IMR-90 (cell line): ENCODE data around the gene FOXS1. TPM values are rescaled to one million over a fixed set of nuclear protein-coding genes. Genes with fewer than 3 reads are reported as not detected.

Experiments used
- ATAC-seq: fragments of 200-7000 bp; cut with Tn5 transposase; 2 replicates; pipeline ENCODE4 v1.9.1; 2020; ENCODE audit warnings: low read depth, mild to moderate bottlenecking, moderate library complexity
- BruUV-seq: library from RNA; stranded (reverse); fragments of 400-500 nt; replicated peaks from 2 replicates; lab custom pipeline; 2021; lab: Mats Ljungman, UMichigan
- CTCF ChIA-PET: fragments of 300-600 bp; formaldehyde crosslinking; extraction: SDS; loops from one replicate; lab custom pipeline; 2021; ENCODE audit warnings: antibody characterized with exemption; lab: Yijun Ruan, JAX
- POLR2A ChIA-PET: fragments of 300-600 bp; sonication (Branson Sonifier 250); formaldehyde crosslinking; loops from one replicate; lab custom pipeline; 2022; ENCODE audit warnings: antibody characterized with exemption; ENCODE audit not compliant: unreplicated experiment; lab: Charles Lee
- DNase-seq: peaks from one replicate; pipeline ENCODE4 v3.0.0; 2013
- H2AFZ ChIP-seq: replicated peaks from 2 replicates; pipeline ENCODE3; 2013; ENCODE audit warnings: low read length, mild to moderate bottlenecking; ENCODE audit not compliant: poor library complexity
- H2AK5ac ChIP-seq: 2 replicates; pipeline ENCODE4 v1.6.1; 2013; ENCODE audit warnings: low read depth, low read length, inconsistent platforms
- H2AK9ac ChIP-seq: replicated peaks from 2 replicates; pipeline ENCODE3; 2013; ENCODE audit warnings: mild to moderate bottlenecking, low read depth, low read length, moderate library complexity; ENCODE audit not compliant: poor library complexity
- H2BK120ac ChIP-seq: 2 replicates; pipeline ENCODE4 v1.6.1; 2013; ENCODE audit warnings: low read depth, low read length, inconsistent platforms
- H2BK15ac ChIP-seq: 3 replicates; pipeline ENCODE4 v1.6.1; 2013; ENCODE audit warnings: low read depth, low read length, inconsistent platforms
- H2BK20ac ChIP-seq: 2 replicates; pipeline ENCODE4 v1.6.1; 2013; ENCODE audit warnings: low read depth, mild to moderate bottlenecking, inconsistent platforms, low read length, moderate library complexity
- H2BK5ac ChIP-seq: 2 replicates; pipeline ENCODE4 v1.6.1; 2013; ENCODE audit warnings: mild to moderate bottlenecking, low read depth, low read length, inconsistent platforms; ENCODE audit not compliant: poor library complexity, severe bottlenecking
- H3K14ac ChIP-seq: replicated peaks from 2 replicates; pipeline ENCODE4 v1.6.1; 2013; ENCODE audit warnings: low read depth, low read length, inconsistent platforms
- H3K18ac ChIP-seq: 2 replicates; pipeline ENCODE4 v1.6.1; 2013; ENCODE audit warnings: low read depth, low read length, control low read depth
- H3K23ac ChIP-seq: 2 replicates; pipeline ENCODE4 v1.6.1; 2013; ENCODE audit warnings: low read depth, low read length, inconsistent platforms
- H3K27ac ChIP-seq: 2 replicates; pipeline ENCODE4 v1.5.1; 2013; ENCODE audit warnings: mild to moderate bottlenecking, control low read depth, low read length; ENCODE audit not compliant: insufficient read depth
- H3K27me3 ChIP-seq: 2 replicates; pipeline ENCODE4 v1.6.1; 2013; ENCODE audit warnings: low read length; ENCODE audit not compliant: control insufficient read depth, insufficient read depth
- H3K36me3 ChIP-seq: 2 replicates; pipeline ENCODE4 v1.6.1; 2013; ENCODE audit warnings: low read length, mixed read lengths; ENCODE audit not compliant: control insufficient read depth, insufficient read depth
- H3K4ac ChIP-seq: 2 replicates; pipeline ENCODE4 v1.6.1; 2013; ENCODE audit warnings: low read depth, low read length, inconsistent platforms
- H3K4me1 ChIP-seq: 2 replicates; pipeline ENCODE4 v1.6.1; 2013; ENCODE audit warnings: low read length, mixed read lengths; ENCODE audit not compliant: control insufficient read depth, insufficient read depth
- H3K4me2 ChIP-seq: 2 replicates; pipeline ENCODE4 v1.6.1; 2013; ENCODE audit warnings: low read depth, mild to moderate bottlenecking, control low read depth, low read length, moderate library complexity
- H3K4me3 ChIP-seq: 2 replicates; pipeline ENCODE4 v1.5.1; 2013; ENCODE audit warnings: low read depth, mild to moderate bottlenecking, control low read depth, low read length, moderate library complexity; ENCODE audit not compliant: insufficient read depth
- H3K56ac ChIP-seq: 2 replicates; pipeline ENCODE4 v1.6.1; 2013; ENCODE audit warnings: low read length, inconsistent platforms; ENCODE audit not compliant: insufficient read depth; ENCODE audit errors: extremely low read depth
- H3K79me1 ChIP-seq, 2 experiments: 2 replicates each; pipeline ENCODE4 v1.6.1; 2013; ENCODE audit warnings: low read length in 2 of 2, inconsistent platforms in 1 of 2, low read depth in 1 of 2
- H3K9ac ChIP-seq: 2 replicates; pipeline ENCODE4 v1.6.1; 2013; ENCODE audit warnings: low read depth, low read length, control low read depth
- H3K9me1 ChIP-seq: 2 replicates; pipeline ENCODE4 v1.6.1; 2013; ENCODE audit warnings: low read length, inconsistent platforms; ENCODE audit not compliant: insufficient read depth
- H3K9me3 ChIP-seq: 2 replicates; pipeline ENCODE4 v1.6.1; 2013; ENCODE audit warnings: low read length; ENCODE audit not compliant: control insufficient read depth, insufficient read depth
- H4K20me1 ChIP-seq: 2 replicates; pipeline ENCODE4 v1.6.1; 2013; ENCODE audit warnings: low read length, inconsistent platforms; ENCODE audit not compliant: insufficient read depth
- H4K5ac ChIP-seq: 2 replicates; pipeline ENCODE4 v1.6.1; 2013; ENCODE audit warnings: mild to moderate bottlenecking, low read depth, low read length, control low read depth
- H4K8ac ChIP-seq, 2 experiments: 2 replicates each; pipeline ENCODE4 v1.6.1; 2013; ENCODE audit warnings: low read depth in 2 of 2, low read length in 2 of 2, control low read depth in 1 of 2, inconsistent platforms in 1 of 2
- H4K91ac ChIP-seq: 2 replicates; pipeline ENCODE4 v1.6.1; 2013; ENCODE audit warnings: low read depth, low read length, inconsistent platforms; ENCODE audit not compliant: insufficient read depth
- BHLHE40 ChIP-seq: fragments of 150-350 bp; IDR thresholded peaks from 2 replicates; pipeline ENCODE4 v1.6.1; 2016; ENCODE audit warnings: mild to moderate bottlenecking, low read depth, low read length
- CEBPB ChIP-seq: IDR thresholded peaks from 2 replicates; pipeline ENCODE4 v1.6.1; 2012; ENCODE audit warnings: low read depth, low read length, improper control_type of control experiment
- FOS ChIP-seq: fragments of 150-350 bp; IDR thresholded peaks from 2 replicates; pipeline ENCODE4 v1.6.1; 2016; ENCODE audit warnings: low read depth, low read length
- MXI1 ChIP-seq: IDR thresholded peaks from 2 replicates; pipeline ENCODE4 v1.6.1; 2012; ENCODE audit warnings: low read depth, mild to moderate bottlenecking, low read length, moderate library complexity, borderline replicate concordance
- RAD21 ChIP-seq: IDR thresholded peaks from 2 replicates; pipeline ENCODE4 v1.6.1; 2012; ENCODE audit warnings: low read length, improper control_type of control experiment
- WGBS, 2 experiments: methylation state at CpG; one replicate each; pipeline versions ENCODE4 v1.1.5 to v1.1.7; 2013; ENCODE audit warnings: missing lambda C conversion rate in 2 of 2; ENCODE audit not compliant: insufficient read length in 1 of 2; ENCODE audit errors: extremely low coverage in 2 of 2; 5-methylcytosine and 5-hydroxymethylcytosine counted together
- dilution Hi-C: fragments of 300-500 bp; cut with HindIII; formaldehyde crosslinking; loops from one replicate; pipeline ENCODE4 v1.14.3; 2018; ENCODE audit warnings: low sequenced_read_pairs; ENCODE audit not compliant: unreplicated experiment
- in situ Hi-C: fragments of 300-500 bp; cut with MboI; formaldehyde crosslinking; loops from 3 replicates; pipeline ENCODE4 v1.14.3; 2019; ENCODE audit warnings: low sequenced_read_pairs, inconsistent platforms, mixed read lengths
- intact Hi-C: fragments of 100-400 bp; cut with micrococcal nuclease; formaldehyde crosslinking; loops from 2 replicates; pipeline ENCODE4 v1.10.0; 2022
- polyA plus RNA-seq, 3 experiments: library from polyadenylated mRNA; depleted of rRNA; stranded (reverse); fragments of >200 nt; gene quantifications; 2 replicates each; pipeline ENCODE4 v1.2.3, GENCODE V29; 2012; ENCODE audit warnings: low replicate concordance in 1 of 3
- total RNA-seq: library from RNA; depleted of rRNA; stranded (reverse); fragments of >200 nt; gene quantifications from 2 replicates; pipeline ENCODE4 v1.2.3, GENCODE V29; 2012

Gene FOXS1
- total and polyA plus RNA-seq, 2 of the 4 experiments (the other 2 are of a cell fraction): not detected

DNA sequence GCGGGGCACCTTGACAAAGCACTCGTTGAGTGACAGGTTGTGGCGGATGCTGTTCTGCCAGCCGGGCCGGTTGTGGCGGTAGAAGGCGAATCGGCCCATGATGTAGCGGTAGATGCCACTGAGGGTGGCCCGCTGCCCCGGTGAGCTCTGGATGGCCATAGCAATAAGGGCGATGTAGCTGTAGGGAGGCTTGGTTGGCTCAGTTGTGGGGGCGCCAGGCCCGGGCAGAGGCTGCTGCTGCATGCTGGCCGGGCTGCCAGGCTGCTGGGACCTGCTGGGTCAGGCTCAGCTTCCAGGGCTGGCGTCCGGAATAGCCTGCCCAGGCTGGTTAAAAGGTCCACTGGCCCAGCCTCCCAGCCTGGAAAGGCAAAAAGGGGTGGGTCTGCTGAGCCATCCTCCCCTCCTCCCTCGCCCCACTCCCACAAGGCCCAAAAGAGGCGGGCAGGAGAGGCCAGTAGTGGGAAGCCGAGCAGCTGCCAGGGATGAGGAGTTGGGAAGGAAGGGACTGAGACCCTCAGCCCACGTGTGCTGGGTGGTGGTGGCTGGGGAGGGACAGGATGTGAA is at the start of gene FOXS1 (continued):
- TF ChIP-seq BHLHE40: no peak
- no peak for TF ChIP-seq RAD21

DNA sequence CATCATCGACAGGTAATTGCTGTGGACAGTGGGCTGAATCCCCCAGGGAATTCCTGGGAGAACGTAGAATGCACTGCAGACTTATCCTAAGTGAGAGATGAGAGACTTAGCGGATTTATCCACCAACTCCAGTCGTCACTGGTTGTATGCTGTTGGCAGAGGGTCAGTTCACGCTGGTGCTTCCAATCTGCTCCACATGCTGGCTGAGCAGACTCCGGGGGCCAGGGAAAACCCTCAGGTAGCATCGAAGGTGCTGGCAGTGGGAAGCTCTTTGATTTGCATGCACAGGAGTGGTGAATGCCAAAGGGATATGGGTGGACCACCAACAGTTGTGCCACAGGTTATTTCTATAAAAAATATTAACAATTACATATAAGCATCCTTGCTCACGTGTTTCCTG is 45.2 kb upstream of the FOXS1 start:
- no peak overlapping the region for H2AK5ac ChIP-seq
- H3K27ac ChIP-seq: no peak overlapping the region
- H2AK9ac ChIP-seq: no peak overlapping the region
- H3K18ac ChIP-seq: no peak overlapping the region
- H4K5ac ChIP-seq: no peak overlapping the region
- H3K4me2 ChIP-seq: no peak overlapping the region
- H4K91ac ChIP-seq: no peak overlapping the region
- H2BK15ac ChIP-seq: no peak overlapping the region
- in situ Hi-C loops (no loop called here), dilution Hi-C loops (no loop called here), intact Hi-C loops (no loop called here)
- no peak overlapping the region for H3K9ac ChIP-seq
- H3K56ac ChIP-seq: no peak overlapping the region
- BruUV-seq: no TSS peak
- H2BK120ac ChIP-seq: no peak overlapping the region
- no peak overlapping the region for H2BK20ac ChIP-seq
- H3K79me1 ChIP-seq: no peaks in the 10 kb centered on the region
- no CpG with 5 or more reads among the region's 8 CpGs for WGBS, 2 experiments
- TF ChIP-seq FOS (no peak), CEBPB (no peak), MXI1 (no peak), BHLHE40 (no peak)
- ChIA-PET POLR2A (no interaction called here), CTCF (no interaction called here)
- no peak overlapping the region for H3K4ac ChIP-seq
- no peaks in the 10 kb centered on the region for H3K4me1 ChIP-seq
- no peaks in the 10 kb centered on the region for H4K20me1 ChIP-seq
- H3K27me3 ChIP-seq: peaks cover 16% of the 10 kb centered on the region
- no peak for DNase-seq
- no peak for ATAC-seq
- no peak overlapping the region for H3K14ac ChIP-seq
- no peak overlapping the region for H3K23ac ChIP-seq
- H2BK5ac ChIP-seq: no peak overlapping the region
- no peaks in the 10 kb centered on the region for H3K9me3 ChIP-seq
- no peak overlapping the region for H2AFZ ChIP-seq
- H3K9me1 ChIP-seq: no peaks in the 10 kb centered on the region
- no peak overlapping the region for H3K4me3 ChIP-seq
- H4K8ac ChIP-seq: no peak overlapping the region
- no peaks in the 10 kb centered on the region for H3K36me3 ChIP-seq
